AML-193 (cell line): ENCODE measurements around the gene INPPL1.

Experiments used
- DNase-seq, 2 experiments: peaks; one replicate each; lab custom pipeline; 2025; lab: John Stamatoyannopoulos, UW

Gene INPPL1

DNA sequence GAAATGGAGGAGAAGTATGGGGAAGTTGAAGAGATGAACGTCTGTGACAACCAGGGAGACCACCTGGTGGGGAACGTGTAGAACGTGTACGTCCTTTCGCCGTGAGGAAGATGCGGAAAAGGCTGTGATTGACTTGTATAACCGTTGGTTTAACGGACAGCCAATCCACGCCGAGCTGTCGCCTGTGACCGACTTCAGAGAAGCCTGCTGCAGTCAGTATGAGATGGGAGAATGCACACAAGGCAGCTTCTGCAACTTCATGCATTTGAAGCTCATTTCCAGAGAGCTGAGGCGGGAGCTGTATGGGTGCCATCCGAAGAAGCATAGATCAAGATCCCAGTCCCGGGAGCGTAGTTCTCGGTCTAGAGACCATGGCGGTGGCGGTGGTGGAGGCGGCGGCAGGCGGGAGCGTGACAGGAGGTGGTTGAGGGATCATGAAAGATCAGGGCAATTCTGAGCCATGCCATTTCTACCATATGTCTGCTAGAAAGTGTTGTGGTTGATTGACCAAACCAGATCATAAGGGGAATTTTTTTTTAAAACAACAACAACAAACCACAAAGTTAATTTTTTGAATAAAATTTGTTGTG lies 56.3 kb downstream of the INPPL1 start:
- no peak for DNase-seq

DNA sequence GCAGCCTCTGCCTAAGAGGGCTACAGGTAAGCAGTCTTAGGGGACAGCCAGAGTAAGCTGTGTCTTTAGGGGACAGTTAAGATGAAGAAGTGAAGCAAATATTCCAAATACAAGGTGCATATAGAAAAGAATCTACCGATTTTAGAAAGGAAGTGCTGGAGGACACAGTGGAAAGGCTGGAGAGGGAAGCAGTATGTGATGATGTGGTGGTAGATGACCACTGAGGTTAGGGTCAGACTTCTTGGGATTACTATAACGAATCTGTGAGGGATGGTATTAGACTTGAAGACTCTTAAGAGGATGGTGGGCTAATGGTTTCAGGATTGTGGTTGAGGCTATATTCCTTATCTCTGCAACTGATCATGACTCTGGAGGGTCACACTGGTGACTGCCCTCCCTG lies 59.4 kb downstream of the INPPL1 start:
- no peak for DNase-seq

DNA sequence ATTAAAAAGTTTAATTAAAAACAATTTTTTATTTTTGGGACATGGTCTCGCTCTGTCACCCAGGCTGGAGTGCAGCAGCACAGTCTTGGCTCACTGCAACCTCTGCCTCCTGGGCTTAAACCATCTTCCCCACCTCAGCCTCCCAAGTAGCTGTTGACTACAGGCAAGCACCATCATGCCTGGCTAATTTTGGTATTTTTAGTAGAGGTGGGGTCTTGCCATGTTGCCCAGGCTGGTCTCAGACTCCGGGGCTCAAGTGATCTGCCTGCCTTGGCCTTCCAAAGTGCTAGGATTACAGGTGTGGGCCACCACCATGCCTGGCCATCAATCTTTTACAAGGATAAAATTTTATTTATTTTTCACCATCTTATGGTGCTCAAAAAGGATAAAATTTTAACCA lies 62.7 kb downstream of the INPPL1 start:
- no peak for DNase-seq
